ENCODE measurements around the gene AFAP1L1.

The AFAP1L1 gene

GRCh38 chr5:149229298-149229937 lies 42.2 kb upstream of the AFAP1L1 start:
- no peak for DNase-seq (ENCODE audit: extremely low spot score)
- ChIA-PET POLR2A (no interaction called here), CTCF (interaction anchor here (0.8 kb wide), 1 partner anchor 44 kb away, joined by 3 read pairs; no protein-coding TSS in a partner anchor)
- no peak for TF ChIP-seq ZNF384 (IDR thresholded peaks at IDR 0.05)
- no peak for TF ChIP-seq HDGF (IDR thresholded peaks at IDR 0.05; ENCODE audit: borderline replicate concordance)
- TF ChIP-seq ARNT (IDR thresholded peaks at IDR 0.05): no peak
- TF ChIP-seq FOXK2 (IDR thresholded peaks at IDR 0.05): no peak
- TF ChIP-seq PKNOX1 (IDR thresholded peaks at IDR 0.05): no peak
- TF ChIP-seq SP1 (IDR thresholded peaks at IDR 0.05): no peak
- no peak for TF ChIP-seq TARDBP (IDR thresholded peaks at IDR 0.05)
- TF ChIP-seq L3MBTL2 (conservative IDR thresholded peaks at IDR 0.05): no peak
- no peak for TF ChIP-seq BHLHE40 (IDR thresholded peaks at IDR 0.05; ENCODE audit: borderline replicate concordance)
- no peak for TF ChIP-seq CTBP1 (IDR thresholded peaks at IDR 0.05; ENCODE audit: borderline replicate concordance)
- no peak for TF ChIP-seq NFRKB (IDR thresholded peaks at IDR 0.05)
- TF ChIP-seq FOXA1 (IDR thresholded peaks at IDR 0.05): no peak
- no peak for TF ChIP-seq FOXM1 (IDR thresholded peaks at IDR 0.05; ENCODE audit: borderline replicate concordance)
- TF ChIP-seq SUZ12 (IDR thresholded peaks at IDR 0.05): no peak
- no peak for TF ChIP-seq LEF1 (IDR thresholded peaks at IDR 0.05; ENCODE audit: borderline replicate concordance)

- DNase-seq (ENCODE audit: extremely low spot score): no peak
- POLR2A ChIA-PET: no interaction called here
- CTCF ChIA-PET: interaction anchor here (1.5 kb wide), 1 partner anchor 30 kb away, joined by 5 read pairs; no protein-coding TSS in a partner anchor
- TF ChIP-seq CTBP1 (IDR thresholded peaks at IDR 0.05; ENCODE audit: borderline replicate concordance) (no peak), HDGF (IDR thresholded peaks at IDR 0.05; ENCODE audit: borderline replicate concordance) (no peak), SP1 (IDR thresholded peaks at IDR 0.05) (no peak), SUZ12 (IDR thresholded peaks at IDR 0.05) (no peak), FOXK2 (IDR thresholded peaks at IDR 0.05) (no peak), ARNT (IDR thresholded peaks at IDR 0.05) (no peak), ZNF384 (IDR thresholded peaks at IDR 0.05) (no peak)
These were observed 35.8 kb upstream of the AFAP1L1 start for GRCh38 chr5:149235841-149236240.

- ChIA-PET POLR2A (no interaction called here), CTCF (interaction anchor here (0.6 to 1.0 kb wide), 2 partner anchors 97 to 213 kb away, joined by 3 read pairs; no protein-coding TSS in a partner anchor)
- TF ChIP-seq HDGF (IDR thresholded peaks at IDR 0.05; ENCODE audit: borderline replicate concordance) (no peak), FOXM1 (IDR thresholded peaks at IDR 0.05; ENCODE audit: borderline replicate concordance) (no peak), FOXK2 (IDR thresholded peaks at IDR 0.05) (no peak), FOXA1 (IDR thresholded peaks at IDR 0.05) (no peak), NFRKB (IDR thresholded peaks at IDR 0.05) (no peak), LEF1 (IDR thresholded peaks at IDR 0.05; ENCODE audit: borderline replicate concordance) (no peak), L3MBTL2 (conservative IDR thresholded peaks at IDR 0.05) (no peak), SP1 (IDR thresholded peaks at IDR 0.05) (no peak), TARDBP (IDR thresholded peaks at IDR 0.05) (no peak), CTBP1 (IDR thresholded peaks at IDR 0.05; ENCODE audit: borderline replicate concordance) (no peak), ZNF384 (IDR thresholded peaks at IDR 0.05) (no peak), SUZ12 (IDR thresholded peaks at IDR 0.05) (no peak), PKNOX1 (IDR thresholded peaks at IDR 0.05) (no peak), ARNT (IDR thresholded peaks at IDR 0.05) (no peak), BHLHE40 (IDR thresholded peaks at IDR 0.05; ENCODE audit: borderline replicate concordance) (no peak)
- DNase-seq (ENCODE audit: extremely low spot score): no peak
These were observed 34.0 kb upstream of the AFAP1L1 start for GRCh38 chr5:149237662-149238061.

GRCh38 chr5:149238540-149238939 lies 33.1 kb upstream of the AFAP1L1 start:
- no peak for DNase-seq (ENCODE audit: extremely low spot score)
- TF ChIP-seq FOXM1 (IDR thresholded peaks at IDR 0.05; ENCODE audit: borderline replicate concordance) (no peak), L3MBTL2 (conservative IDR thresholded peaks at IDR 0.05) (no peak), CTBP1 (IDR thresholded peaks at IDR 0.05; ENCODE audit: borderline replicate concordance) (no peak), ZNF384 (IDR thresholded peaks at IDR 0.05) (no peak), HDGF (IDR thresholded peaks at IDR 0.05; ENCODE audit: borderline replicate concordance) (no peak), FOXA1 (IDR thresholded peaks at IDR 0.05) (no peak), LEF1 (IDR thresholded peaks at IDR 0.05; ENCODE audit: borderline replicate concordance) (no peak), ELF4 (IDR thresholded peaks at IDR 0.05) (no peak), FOXK2 (IDR thresholded peaks at IDR 0.05) (no peak), SP1 (IDR thresholded peaks at IDR 0.05) (no peak), PKNOX1 (IDR thresholded peaks at IDR 0.05) (no peak), ARNT (IDR thresholded peaks at IDR 0.05) (no peak), SUZ12 (IDR thresholded peaks at IDR 0.05) (no peak), BHLHE40 (IDR thresholded peaks at IDR 0.05; ENCODE audit: borderline replicate concordance) (no peak), TARDBP (IDR thresholded peaks at IDR 0.05) (no peak)
- ChIA-PET POLR2A (no interaction called here), CTCF (interaction anchor here (1.0 kb wide), 1 partner anchor 98 kb away, joined by 3 read pairs; no protein-coding TSS in a partner anchor)

GRCh38 chr5:149239917-149240316 lies 31.7 kb upstream of the AFAP1L1 start:
- ChIA-PET CTCF (no interaction called here), POLR2A (no interaction called here)
- TF ChIP-seq HDGF (IDR thresholded peaks at IDR 0.05; ENCODE audit: borderline replicate concordance): no peak
- TF ChIP-seq SP1 (IDR thresholded peaks at IDR 0.05): no peak
- TF ChIP-seq FOXK2 (IDR thresholded peaks at IDR 0.05): no peak
- no peak for TF ChIP-seq FOXA1 (IDR thresholded peaks at IDR 0.05)
- no peak for TF ChIP-seq BHLHE40 (IDR thresholded peaks at IDR 0.05; ENCODE audit: borderline replicate concordance)
- no peak for TF ChIP-seq FOXM1 (IDR thresholded peaks at IDR 0.05; ENCODE audit: borderline replicate concordance)
- no peak for DNase-seq (ENCODE audit: extremely low spot score)
